B cell (primary cell): ENCODE results near the gene HES5.

Source experiments
- CTCF ChIP-seq: fragments of 200-600 bp; IDR thresholded peaks from one replicate; pipeline ENCODE4 v1.8.0; 2022; ENCODE audit warnings: antibody characterized with exemption, mild to moderate bottlenecking
- EZH2 ChIP-seq: IDR thresholded peaks from 2 replicates; pipeline ENCODE4 v1.6.1; 2012; ENCODE audit warnings: borderline replicate concordance, low read depth, mild to moderate bottlenecking, moderate library complexity, low read length; ENCODE audit not compliant: insufficient read depth, poor library complexity, severe bottlenecking

GRCh38 chr1:2481885-2482284 lies 48.2 kb downstream of the HES5 start:
- no peak for TF ChIP-seq CTCF
- TF ChIP-seq EZH2 = no peak
